HG03108 (cell line): ENCODE results near the gene DCLK1.

Experiments
- ATAC-seq: cut with Tn5 transposase; IDR thresholded peaks from one replicate; pipeline ENCODE4 v1.9.1; 2021; ENCODE audit warnings: moderate library complexity; ENCODE audit not compliant: unreplicated experiment

DCLK1 gene

GRCh38 chr13:35722458-35723052, 408.6 kb downstream of the DCLK1 start:
- ATAC-seq: no peak

DNA sequence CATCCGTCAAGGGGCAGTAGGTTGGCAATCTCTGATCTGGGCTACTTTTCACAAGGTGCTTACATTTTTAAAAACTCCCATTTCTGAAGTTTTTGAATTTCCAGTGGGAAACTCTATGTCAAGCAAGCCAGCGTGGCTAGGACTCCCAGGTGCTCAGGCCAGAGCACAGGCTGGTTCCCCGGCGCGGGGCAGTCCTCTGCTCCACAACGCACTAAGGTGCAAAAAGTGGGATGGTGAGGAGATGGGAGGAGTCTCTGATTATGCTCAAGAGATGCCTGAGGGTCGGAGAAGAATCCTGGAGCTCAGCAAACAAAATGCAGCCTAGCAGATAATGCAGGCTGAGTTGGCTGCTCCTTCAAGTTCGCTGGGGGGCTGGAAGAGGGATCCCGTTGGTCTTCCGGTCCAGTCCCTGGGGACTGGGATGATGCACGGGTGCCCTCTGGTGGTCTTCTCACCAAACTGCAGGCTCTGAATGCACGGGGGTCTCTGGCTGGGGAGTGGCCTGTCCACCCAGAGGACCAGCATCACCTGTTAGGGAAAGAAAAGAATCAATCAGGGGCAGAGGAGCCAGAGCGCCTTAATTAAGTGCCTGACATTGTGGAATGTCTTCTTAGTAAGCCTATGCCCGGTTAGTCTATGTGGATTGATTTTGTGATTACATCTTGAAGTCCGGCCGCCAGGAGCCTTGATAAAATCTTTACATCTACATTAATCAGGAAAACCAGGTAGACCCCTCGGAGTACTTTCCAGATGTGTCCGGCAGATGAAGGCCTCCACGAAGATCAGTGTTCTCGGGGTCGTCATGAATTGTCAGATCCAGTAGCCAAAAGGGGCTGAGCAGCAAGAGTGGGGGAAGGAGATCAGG, 410.3 kb downstream of the DCLK1 start:
- ATAC-seq: no peak

GRCh38 chr13:35720290-35720689, 410.9 kb downstream of the DCLK1 start:
- ATAC-seq: no peak
